Measurements from ENCODE around the gene STAT3.

The STAT3 gene

DNA sequence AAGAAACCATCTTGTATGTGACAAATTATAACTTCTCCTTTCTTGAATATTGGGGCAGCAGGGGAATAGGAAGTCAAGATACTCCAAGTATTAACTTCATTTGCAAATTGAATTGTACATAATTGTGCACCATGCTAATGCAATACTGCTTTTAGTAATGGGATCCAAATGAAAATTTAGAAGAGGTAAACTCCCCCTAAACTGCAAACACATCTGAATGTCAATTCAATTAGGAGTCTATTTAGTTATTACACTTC is 116.5 kb downstream of the STAT3 start:
- H3K9me3 ChIP-seq (ENCODE audit: insufficient read depth, low read length), result no peaks in the 10 kb centered on the region
- H3K4me2 ChIP-seq (ENCODE audit: low read depth, low read length, poor library complexity, severe bottlenecking), result no peak overlapping the region
- TF ChIP-seq, protein P1, sequence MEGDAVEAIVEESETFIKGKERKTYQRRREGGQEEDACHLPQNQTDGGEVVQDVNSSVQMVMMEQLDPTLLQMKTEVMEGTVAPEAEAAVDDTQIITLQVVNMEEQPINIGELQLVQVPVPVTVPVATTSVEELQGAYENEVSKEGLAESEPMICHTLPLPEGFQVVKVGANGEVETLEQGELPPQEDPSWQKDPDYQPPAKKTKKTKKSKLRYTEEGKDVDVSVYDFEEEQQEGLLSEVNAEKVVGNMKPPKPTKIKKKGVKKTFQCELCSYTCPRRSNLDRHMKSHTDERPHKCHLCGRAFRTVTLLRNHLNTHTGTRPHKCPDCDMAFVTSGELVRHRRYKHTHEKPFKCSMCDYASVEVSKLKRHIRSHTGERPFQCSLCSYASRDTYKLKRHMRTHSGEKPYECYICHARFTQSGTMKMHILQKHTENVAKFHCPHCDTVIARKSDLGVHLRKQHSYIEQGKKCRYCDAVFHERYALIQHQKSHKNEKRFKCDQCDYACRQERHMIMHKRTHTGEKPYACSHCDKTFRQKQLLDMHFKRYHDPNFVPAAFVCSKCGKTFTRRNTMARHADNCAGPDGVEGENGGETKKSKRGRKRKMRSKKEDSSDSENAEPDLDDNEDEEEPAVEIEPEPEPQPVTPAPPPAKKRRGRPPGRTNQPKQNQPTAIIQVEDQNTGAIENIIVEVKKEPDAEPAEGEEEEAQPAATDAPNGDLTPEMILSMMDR (IDR thresholded peaks at IDR 0.05; ENCODE audit: insufficient read depth, low read length, poor library complexity, severe bottlenecking), result no peak
- TF ChIP-seq EZH2phosphoT487 (conservative IDR thresholded peaks at IDR 0.05; ENCODE audit: low read length), result no peak
- no peaks in the 10 kb centered on the region for H3F3A ChIP-seq (ENCODE audit: insufficient read depth)
- H3K9ac ChIP-seq (ENCODE audit: low read length), result no peak overlapping the region
- no peak overlapping the region for H3K27ac ChIP-seq (ENCODE audit: low read depth, low read length)
- H4K20me1 ChIP-seq (ENCODE audit: low read depth, low read length), result no peaks in the 10 kb centered on the region
- H3K27me3 ChIP-seq (ENCODE audit: low read length), result no peaks in the 10 kb centered on the region
- no peak overlapping the region for H2AFZ ChIP-seq (ENCODE audit: low read depth, low read length, severe bottlenecking)
- H3K36me3 ChIP-seq (ENCODE audit: low read length), result no peaks in the 10 kb centered on the region
- no peak overlapping the region for H3K4me3 ChIP-seq (ENCODE audit: insufficient read depth, low read length, poor library complexity, severe bottlenecking)
- H3K79me2 ChIP-seq (ENCODE audit: insufficient read depth, low read length), result no peaks in the 10 kb centered on the region; the same call in 1 of the 2 replicates
- no peaks in the 10 kb centered on the region for H3K9me2 ChIP-seq (replicated peaks; ENCODE audit: insufficient read depth, low read length)

DNA sequence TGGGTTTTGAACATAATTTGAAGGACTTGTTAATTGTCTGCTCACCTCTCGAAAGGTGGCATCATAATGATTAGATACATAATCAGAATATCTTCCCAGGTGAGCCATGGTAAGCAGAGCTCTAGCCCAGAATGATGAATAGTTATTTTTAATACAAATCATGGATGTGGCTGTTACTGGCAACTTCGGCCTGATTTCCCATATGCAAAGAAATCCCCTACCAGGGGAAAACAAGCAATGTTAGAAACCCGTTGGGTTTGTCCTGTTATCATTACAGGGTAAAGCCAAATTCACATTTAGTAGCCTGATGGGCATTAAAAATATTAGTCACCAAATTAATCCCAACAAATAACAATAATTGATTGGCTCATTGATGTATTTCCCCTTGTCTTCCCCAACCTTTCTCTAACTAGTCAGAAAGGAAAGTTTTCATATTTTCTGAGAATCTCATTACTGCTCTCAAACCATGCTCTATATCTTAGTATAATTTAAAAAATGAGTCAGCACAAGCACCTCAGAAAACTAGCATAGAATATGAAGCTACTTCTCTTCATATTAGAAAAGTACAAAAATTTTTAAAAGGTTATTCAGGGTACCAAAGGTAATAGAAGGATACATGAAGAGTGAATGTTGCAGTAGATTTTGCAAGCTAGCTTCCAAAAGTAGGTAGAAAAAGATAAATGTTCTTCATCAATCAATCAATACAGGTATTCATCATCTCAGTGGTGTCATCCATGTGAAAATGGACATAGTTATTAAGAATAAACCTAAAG is 117.0 kb downstream of the STAT3 start:
- Histone ChIP-seq H3K79me2 (ENCODE audit: insufficient read depth, low read length) (no peaks in the 10 kb centered on the region; the same call in 1 of the 2 replicates), H2AFZ (ENCODE audit: low read depth, low read length, severe bottlenecking) (no peak overlapping the region), H3K27me3 (ENCODE audit: low read length) (no peaks in the 10 kb centered on the region), H4K20me1 (ENCODE audit: low read depth, low read length) (no peaks in the 10 kb centered on the region), H3K9me3 (ENCODE audit: insufficient read depth, low read length) (no peaks in the 10 kb centered on the region), H3K4me2 (ENCODE audit: low read depth, low read length, poor library complexity, severe bottlenecking) (no peak overlapping the region), H3K9me2 (replicated peaks; ENCODE audit: insufficient read depth, low read length) (no peaks in the 10 kb centered on the region), H3K27ac (ENCODE audit: low read depth, low read length) (no peak overlapping the region), H3K9ac (ENCODE audit: low read length) (no peak overlapping the region), H3K4me3 (ENCODE audit: insufficient read depth, low read length, poor library complexity, severe bottlenecking) (no peak overlapping the region), H3K36me3 (ENCODE audit: low read length) (no peaks in the 10 kb centered on the region), H3F3A (ENCODE audit: insufficient read depth) (no peaks in the 10 kb centered on the region)
- TF ChIP-seq, protein P1 (IDR thresholded peaks at IDR 0.05; ENCODE audit: insufficient read depth, low read length, poor library complexity, severe bottlenecking), result no peak
- TF ChIP-seq EZH2phosphoT487 (conservative IDR thresholded peaks at IDR 0.05; ENCODE audit: low read length), result no peak

DNA sequence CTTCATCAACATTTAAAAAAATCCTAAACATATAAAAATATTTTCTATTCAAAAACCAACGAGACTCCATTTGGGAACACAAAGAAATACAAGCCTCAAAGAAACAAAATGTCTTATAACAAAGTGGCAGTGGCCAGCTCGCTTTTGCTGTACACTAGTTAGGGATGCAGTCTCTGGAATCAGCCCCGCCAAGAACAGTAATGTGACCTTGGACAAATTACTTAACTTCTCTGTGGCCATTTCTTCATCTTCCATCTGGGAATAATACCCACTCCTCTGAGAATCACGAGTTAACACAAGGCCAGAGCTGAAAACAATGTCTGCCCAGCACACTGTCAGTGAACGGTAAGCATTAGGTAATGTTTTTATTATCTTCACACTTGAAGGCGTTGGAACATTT is 117.6 kb downstream of the STAT3 start:
- H3K27ac ChIP-seq (ENCODE audit: low read depth, low read length), result no peak overlapping the region
- no peak overlapping the region for H2AFZ ChIP-seq (ENCODE audit: low read depth, low read length, severe bottlenecking)
- H4K20me1 ChIP-seq (ENCODE audit: low read depth, low read length), result no peaks in the 10 kb centered on the region
- H3K4me2 ChIP-seq (ENCODE audit: low read depth, low read length, poor library complexity, severe bottlenecking), result no peak overlapping the region
- no peaks in the 10 kb centered on the region for H3K36me3 ChIP-seq (ENCODE audit: low read length)
- H3K79me2 ChIP-seq (ENCODE audit: insufficient read depth, low read length), result no peaks in the 10 kb centered on the region; the same call in 1 of the 2 replicates
- H3K9ac ChIP-seq (ENCODE audit: low read length), result no peak overlapping the region
- no peaks in the 10 kb centered on the region for H3F3A ChIP-seq (ENCODE audit: insufficient read depth)
- no peaks in the 10 kb centered on the region for H3K27me3 ChIP-seq (ENCODE audit: low read length)
- no peak overlapping the region for H3K4me3 ChIP-seq (ENCODE audit: insufficient read depth, low read length, poor library complexity, severe bottlenecking)
- TF ChIP-seq, protein P1 (IDR thresholded peaks at IDR 0.05; ENCODE audit: insufficient read depth, low read length, poor library complexity, severe bottlenecking), result no peak
- no peak for TF ChIP-seq EZH2phosphoT487 (conservative IDR thresholded peaks at IDR 0.05; ENCODE audit: low read length)
- H3K9me3 ChIP-seq (ENCODE audit: insufficient read depth, low read length), result no peaks in the 10 kb centered on the region
- no peaks in the 10 kb centered on the region for H3K9me2 ChIP-seq (replicated peaks; ENCODE audit: insufficient read depth, low read length)

Data from SU-DHL-6 (cell line).